ENCODE measurements around the gene ROBO3.

ROBO3 gene, protein sequence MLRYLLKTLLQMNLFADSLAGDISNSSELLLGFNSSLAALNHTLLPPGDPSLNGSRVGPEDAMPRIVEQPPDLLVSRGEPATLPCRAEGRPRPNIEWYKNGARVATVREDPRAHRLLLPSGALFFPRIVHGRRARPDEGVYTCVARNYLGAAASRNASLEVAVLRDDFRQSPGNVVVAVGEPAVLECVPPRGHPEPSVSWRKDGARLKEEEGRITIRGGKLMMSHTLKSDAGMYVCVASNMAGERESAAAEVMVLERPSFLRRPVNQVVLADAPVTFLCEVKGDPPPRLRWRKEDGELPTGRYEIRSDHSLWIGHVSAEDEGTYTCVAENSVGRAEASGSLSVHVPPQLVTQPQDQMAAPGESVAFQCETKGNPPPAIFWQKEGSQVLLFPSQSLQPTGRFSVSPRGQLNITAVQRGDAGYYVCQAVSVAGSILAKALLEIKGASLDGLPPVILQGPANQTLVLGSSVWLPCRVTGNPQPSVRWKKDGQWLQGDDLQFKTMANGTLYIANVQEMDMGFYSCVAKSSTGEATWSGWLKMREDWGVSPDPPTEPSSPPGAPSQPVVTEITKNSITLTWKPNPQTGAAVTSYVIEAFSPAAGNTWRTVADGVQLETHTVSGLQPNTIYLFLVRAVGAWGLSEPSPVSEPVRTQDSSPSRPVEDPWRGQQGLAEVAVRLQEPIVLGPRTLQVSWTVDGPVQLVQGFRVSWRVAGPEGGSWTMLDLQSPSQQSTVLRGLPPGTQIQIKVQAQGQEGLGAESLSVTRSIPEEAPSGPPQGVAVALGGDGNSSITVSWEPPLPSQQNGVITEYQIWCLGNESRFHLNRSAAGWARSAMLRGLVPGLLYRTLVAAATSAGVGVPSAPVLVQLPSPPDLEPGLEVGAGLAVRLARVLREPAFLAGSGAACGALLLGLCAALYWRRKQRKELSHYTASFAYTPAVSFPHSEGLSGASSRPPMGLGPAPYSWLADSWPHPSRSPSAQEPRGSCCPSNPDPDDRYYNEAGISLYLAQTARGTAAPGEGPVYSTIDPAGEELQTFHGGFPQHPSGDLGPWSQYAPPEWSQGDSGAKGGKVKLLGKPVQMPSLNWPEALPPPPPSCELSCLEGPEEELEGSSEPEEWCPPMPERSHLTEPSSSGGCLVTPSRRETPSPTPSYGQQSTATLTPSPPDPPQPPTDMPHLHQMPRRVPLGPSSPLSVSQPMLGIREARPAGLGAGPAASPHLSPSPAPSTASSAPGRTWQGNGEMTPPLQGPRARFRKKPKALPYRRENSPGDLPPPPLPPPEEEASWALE (N-terminal part only)

DNA sequence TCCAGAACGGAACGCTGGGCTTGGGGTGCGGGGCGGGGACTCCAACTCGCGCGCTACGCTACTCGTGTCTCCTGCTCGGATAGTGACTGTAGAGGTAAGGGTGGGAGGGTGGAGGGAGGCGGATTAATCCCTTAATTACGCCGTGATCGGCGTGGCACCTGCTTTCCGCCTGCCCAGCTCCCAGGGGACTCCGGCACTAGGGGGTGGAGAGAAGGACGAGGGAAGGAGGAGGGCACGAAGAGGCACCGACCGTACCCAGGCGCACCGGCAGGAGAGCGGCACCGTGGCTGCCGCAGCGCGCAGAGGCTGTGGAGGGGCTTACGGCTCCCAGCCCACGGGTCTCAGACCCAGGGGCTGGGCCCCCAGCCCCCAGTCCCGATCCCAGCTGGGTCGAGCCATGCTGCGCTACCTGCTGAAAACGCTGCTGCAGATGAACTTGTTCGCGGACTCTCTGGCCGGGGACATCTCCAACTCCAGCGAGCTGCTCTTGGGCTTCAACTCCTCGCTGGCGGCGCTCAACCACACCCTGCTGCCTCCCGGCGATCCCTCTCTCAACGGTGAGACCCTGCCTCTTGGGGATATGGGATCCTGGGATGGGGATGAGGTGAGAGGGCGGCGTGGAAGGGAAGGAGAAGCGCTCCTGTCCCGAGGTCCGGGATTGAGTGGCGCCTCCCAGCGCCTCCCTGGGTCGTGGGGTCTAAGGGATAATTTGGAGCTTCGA, at the start of gene ROBO3:
Gene ROBO3 (plus strand): TSS at position 252 of the 721 bp plus-strand sequence. CDS start 146 bp downstream, at position 398.
- H3K4me3 ChIP-seq, result peak within 1 kb of the TSS in 2 of 7 experiments; percentile 3 to 21
- no peak within 1 kb of the TSS for H3K27ac ChIP-seq

DNA sequence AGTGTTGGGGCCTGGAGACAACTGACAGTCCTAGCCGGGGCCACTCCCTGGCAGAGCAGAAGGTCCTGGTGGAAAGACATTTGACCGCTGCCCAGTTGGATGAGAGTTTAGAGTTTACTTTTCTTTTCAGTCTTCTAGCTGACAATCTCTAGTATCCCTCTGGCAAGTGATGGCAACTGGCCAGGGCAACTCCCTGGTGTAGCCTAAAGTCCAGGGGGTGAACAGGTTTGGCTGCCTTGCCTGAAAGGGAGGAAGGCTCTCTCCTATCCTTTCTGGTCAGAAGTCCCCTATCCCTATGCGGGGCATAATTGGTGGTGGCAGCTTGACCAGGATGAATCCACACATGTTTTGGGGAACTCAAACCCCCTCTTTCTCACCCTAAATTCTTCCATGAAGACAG, 48.2 kb upstream of the ROBO3 start:
- no peak overlapping the region for H3K4me3 ChIP-seq

DNA sequence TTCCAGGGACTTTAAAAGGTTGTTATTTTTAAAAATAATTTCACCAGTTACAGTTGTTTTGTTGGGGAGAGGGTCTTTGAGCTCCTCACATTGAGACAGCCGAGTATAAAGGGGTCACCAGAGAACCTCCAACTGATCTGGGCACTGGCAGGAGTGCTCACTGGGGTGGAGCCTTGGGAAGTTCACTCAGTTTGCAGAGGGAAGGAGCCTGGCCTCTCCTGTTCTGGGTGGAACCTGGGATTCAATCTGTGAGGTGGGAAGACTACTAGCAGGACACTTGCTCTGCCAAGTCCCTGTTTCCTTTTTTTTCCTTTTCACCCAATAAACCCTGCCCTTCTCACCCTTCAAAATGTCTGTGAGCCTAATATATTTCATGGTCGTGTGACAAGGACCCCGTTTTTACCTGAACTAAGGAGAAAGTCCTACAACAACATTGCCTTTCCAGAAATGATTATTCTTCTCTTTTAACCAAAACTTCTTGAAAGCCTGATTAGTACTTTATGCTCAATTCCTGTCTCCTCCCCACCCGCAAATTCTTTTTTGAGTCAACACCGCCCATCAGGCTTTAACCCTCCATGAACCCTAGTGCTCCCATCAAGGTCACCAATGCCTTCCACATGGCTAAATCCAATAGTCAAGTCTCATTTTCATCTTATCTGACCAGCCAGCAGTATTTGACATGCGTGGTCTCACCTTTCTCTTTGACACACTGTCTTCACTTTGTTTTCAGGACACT, 43.1 kb upstream of the ROBO3 start:
- no peak overlapping the region for H3K27ac ChIP-seq
- no peak overlapping the region for H3K4me3 ChIP-seq

More for the DNA sequence above, 48.2 kb upstream of the ROBO3 start:
- no peak overlapping the region for H3K27ac ChIP-seq

DNA sequence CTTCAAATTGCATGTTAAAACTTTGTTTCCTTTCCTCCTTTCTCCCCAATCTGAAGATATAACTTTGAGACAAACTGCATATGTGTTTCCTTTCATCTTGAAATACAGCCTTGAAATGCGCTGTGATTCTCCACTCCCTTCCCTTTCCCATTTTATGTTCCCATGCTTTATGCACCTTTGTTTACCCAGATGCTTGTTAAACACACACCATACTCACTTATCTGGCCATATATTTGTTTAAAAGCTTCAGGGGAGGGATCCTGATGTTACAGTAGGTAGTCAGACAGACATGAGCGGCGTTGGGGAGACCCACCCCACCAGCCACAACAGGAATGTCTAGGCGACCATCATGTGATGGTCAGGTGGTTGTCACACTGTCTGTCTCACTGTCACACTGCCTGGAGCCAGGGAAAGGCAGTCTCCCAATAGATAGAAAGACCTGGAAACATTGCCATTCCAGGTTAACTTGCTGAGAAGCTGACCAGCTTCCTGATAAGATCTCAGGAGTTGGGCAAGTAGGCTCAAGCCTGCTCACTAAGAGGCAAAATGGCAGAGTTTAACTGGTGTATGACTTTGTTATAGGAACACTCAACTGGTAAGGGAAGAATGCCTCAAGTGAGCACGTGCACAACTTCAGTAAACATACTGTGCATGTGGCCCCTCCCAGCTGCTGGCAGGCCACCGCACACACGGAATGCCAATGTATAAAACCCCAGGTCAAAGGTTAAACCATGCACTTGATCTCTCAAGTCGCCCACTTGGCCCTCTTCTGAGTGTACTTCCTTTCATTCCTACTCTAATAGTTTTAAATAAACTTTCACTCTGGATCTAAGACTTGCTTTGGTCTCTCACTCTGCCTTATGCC, 41.5 kb upstream of the ROBO3 start:
- Histone ChIP-seq H3K27ac (no peak overlapping the region), H3K4me3 (no peak overlapping the region)

DNA sequence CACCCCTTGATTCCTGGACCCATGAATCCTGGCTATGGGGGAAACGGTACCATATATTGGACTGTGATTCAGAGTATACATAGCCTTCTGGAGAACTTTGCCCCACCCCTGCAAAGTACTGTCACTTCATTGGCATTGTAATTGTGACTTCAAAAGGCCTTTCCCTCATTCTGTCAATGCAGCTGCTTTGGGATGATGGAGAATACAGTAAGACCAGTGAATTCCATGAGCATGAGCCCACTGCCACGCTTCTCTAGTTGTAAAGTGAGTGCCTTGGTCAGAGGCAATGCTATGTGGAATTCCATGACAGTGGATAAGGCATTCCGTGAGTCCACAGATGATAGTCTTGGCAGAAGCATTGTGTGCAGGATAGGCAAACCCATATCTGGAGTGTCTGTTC, 39.4 kb upstream of the ROBO3 start:
- no peak overlapping the region for H3K27ac ChIP-seq

DNA sequence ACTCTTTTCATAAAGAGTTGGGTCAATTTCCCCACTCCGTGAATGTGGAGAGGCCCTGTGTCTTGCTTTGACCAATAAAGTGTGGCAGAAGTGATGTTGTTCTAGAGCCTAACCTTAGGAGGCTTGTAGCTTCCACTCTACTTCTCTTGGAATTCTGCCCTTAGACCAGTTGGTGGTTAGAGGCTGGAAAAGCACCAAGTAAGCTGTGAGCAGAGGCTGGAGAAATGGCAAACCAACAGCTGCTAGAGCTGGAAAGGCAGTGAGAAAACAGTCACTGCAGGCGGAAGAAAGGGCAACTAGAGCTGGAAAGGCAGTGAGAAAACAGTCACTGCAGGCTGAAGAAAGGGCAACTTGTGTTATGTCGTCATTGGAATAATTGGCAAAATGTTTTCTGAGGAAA, 35.2 kb upstream of the ROBO3 start:
- no peak overlapping the region for H3K27ac ChIP-seq
- H3K4me3 ChIP-seq, result no peak overlapping the region

More for the DNA sequence above, 39.4 kb upstream of the ROBO3 start:
- no peak overlapping the region for H3K4me3 ChIP-seq

DNA sequence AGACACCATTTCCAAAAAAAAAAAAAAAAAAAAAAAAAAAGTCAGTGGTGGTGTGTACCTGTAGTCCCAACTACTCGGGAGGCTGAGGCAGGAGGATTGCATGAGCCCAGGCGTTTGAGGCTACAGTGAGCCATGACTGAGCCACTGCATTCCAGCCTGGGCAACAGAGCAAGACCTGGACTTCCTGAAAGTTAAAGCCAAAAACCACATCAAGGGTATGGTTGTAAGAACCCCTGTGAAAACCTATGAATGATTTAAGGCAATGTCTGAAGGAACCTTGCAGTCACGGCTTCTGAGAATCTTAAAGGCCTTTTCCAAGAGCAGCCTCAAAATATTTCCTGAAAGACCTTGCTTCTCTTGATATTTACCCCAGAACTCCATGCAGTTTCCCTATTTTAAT, 34.5 kb upstream of the ROBO3 start:
- H3K27ac ChIP-seq, result no peak overlapping the region
- H3K4me3 ChIP-seq, result no peak overlapping the region

DNA sequence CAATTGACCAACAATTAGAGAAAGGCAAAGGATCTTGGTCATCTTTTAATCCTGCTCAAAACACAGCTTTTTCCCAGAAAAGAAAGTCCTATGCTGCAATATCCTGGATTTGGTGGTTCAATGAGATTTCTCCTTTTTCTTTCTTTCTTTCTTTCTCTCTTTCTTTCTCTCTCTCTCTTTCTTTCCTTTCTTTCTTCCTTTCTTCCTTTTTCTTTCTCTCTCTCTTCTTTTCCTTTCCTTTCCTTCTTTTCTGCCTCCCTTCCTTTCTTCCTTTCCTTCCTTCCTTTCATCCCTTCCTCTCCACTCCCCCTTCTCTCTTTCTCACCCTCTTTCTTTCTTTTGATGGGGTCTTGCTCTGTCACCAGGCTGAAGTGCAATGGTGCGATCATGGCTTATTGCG, 33.3 kb upstream of the ROBO3 start:
- no peak overlapping the region for H3K27ac ChIP-seq

DNA sequence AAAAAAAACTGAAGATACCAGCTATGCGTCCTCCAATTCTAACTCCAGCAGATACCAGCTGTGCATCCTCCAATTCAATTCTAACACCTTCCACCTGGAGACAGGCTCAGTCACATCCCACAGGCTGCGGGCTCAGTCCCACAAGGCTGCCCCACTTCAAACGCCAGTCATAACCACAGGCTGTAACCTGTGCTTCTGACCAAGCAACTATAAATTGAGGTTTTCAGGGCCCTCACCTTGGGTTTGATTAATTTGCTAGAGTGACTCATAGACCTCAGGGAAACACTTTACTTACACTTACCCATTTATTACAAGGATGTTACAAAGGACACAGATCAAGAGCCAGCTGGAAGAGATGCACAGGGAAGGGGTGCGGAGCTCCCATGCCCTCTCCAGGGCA, 32.7 kb upstream of the ROBO3 start:
- no peak overlapping the region for H3K4me3 ChIP-seq

More for the DNA sequence above, 33.3 kb upstream of the ROBO3 start:
- H3K4me3 ChIP-seq, result no peak overlapping the region

DNA sequence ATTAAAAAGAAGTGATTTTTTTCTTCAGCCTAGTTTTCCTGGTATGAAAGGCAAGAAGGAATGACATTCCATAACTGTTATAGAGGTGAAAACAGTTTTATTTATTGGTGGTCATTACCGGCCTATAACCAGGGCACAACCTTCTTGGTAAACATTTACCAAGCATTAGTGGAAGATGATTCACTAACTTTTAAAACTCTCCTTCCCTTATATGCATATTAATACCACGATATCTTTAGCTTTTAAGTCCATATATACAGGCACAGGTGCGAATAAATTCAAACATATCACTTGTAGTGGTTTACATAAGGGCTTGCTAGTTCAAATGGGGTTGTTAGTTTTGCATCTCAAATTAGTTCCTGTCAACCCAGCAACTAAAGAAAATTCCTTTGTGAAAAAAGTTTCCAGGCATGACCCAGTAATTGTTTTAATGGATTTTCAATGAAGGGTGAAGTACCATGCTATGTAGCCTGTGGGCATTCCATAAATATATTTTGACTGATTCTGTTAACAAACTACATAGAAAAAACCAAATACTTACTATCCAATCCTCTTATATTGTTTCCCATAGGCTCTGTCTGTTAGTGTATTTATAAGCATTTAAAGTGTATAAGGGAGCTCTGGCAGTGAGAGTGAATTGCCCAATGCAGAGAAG, 30.6 kb upstream of the ROBO3 start:
- H3K4me3 ChIP-seq, result no peak overlapping the region
- no peak overlapping the region for H3K27ac ChIP-seq

More for the DNA sequence above, 32.7 kb upstream of the ROBO3 start:
- H3K27ac ChIP-seq, result no peak overlapping the region

DNA sequence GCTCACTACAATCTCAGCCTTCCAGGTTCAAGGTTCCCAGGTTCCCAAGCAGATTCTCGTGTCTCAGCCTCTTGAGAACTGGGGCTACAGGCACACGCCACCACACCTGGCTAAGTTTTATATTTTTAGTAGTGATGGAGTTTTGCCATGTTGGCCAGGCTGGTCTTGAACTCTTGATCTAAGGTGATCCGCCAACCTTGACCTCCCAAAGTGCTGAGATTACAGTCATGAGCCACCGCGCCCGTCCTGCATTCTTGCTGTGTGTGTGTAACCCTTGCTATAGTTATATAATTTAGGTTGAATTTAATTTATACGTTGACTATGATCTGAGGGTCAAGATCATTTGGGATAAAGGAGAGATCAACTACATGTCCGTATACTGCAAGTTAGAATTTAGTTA, 29.3 kb upstream of the ROBO3 start:
- peak overlapping the region in 2 of 21 experiments; percentile 20 to 34 for H3K27ac ChIP-seq
- no peak overlapping the region for H3K4me3 ChIP-seq

DNA sequence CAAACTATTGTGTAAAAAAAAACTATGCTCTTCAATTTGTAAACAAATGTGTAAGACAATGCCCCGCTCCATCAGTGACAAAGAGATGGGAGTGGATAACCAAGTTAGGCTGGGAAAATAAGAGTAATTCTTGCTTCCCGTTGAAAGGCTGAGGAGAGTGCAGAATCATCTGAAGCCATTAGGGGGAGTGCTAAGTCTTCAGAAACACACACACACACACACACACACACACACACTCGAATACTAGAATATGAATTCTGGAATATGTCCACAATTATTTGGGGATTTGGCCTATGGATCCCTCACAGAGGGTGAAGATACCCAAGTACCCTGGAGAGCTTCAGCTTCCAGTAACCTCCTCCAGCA, 27.8 kb upstream of the ROBO3 start:
- Histone ChIP-seq H3K4me3 (no peak overlapping the region), H3K27ac (no peak overlapping the region)

DNA sequence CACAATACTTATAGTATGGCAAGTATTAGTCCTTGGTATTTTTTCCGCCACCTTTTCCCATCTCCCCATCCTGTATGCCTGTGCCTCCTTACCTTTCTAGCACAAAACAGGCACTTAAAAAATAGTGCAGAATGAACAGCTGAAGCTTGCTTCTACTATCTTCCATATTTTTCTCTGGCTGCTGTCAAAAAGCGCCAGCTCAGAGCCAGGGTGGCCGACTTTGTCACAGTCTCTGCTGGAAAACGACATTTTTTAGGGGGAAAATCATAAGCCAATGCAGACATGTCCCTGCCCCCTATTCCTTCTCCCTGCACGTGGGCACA, 26.5 kb upstream of the ROBO3 start:
- Histone ChIP-seq H3K4me3 (peak overlapping the region in 1 of 7 experiments; percentile 21), H3K27ac (no peak overlapping the region)

DNA sequence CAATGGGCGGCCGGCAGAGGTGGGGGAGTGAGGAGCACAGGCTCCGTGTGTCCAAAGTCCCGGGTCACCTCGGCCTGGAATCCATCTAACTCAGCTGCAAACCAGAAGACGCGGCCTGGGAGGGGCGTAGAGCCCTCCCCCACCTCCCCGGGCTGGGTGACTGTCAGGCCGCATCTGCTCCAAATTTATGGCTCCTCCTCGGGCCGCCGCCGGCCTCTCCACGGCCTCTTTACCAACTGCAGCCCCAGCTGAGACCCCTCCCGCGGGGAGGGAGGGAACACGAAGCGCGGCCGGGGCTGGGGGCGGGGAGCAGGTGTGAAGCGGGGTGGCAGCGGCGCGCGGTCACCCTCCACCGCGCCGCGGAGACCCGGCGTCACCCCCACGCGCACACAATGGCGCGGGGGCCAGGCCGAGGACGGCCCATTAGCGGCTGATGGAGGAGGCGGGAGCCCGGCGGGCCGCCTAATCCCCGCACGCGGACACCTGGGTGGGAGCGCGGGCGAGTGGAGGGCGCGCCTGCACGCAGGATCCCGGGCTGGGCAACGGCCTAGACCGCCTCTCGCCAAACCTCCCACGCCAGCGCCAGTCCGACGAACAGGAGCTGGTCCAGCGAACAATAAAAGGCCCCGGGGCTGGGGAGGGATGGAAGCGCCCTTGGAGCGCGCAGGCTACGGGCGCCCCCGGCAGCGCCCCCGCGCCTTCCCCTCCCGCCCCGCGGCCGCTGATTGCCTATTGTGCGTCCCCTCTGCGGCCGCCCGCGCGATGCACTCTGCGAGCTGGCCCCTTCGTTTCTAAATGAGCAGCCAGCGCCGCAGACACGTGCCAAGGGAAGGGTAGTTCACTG, 25.9 kb upstream of the ROBO3 start:
- H3K4me3 ChIP-seq, result peak overlapping the region in 5 of 7 experiments; percentile 8 to 35 (median 18)
- no peak overlapping the region for H3K27ac ChIP-seq

DNA sequence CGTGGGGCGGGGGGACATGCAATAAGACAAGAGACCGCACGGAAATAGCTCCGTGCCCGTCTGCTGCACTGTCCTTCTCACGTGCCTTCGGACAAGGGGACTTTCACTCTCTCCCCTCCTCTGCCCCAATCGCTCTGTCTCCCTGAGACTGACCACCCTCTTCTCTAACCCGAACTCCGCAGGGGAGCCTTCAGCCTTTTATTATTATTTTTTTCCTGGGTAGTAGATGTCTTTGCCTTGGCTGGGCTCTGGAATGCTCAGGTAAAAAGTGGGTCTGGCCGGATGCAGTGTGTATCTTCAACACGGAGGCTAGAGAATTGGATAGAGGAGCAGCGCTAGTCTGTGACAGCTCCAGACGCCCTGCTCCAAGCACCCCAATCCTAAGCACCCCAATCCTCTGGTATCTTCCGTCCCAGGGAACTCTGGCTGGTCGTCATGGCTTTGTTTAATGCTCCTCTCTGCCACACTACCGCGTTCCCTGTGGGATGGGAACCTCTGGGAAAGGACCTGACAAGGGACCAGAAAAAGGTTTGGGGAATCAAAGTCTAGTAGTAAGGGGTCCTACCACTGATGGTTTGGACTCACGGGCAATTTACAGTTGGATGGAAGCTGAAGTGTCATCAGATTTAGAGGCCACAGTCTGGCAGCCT, 25.1 kb upstream of the ROBO3 start:
- H3K27ac ChIP-seq, result no peak overlapping the region
- peak overlapping the region in 4 of 7 experiments; percentile 8 to 35 (median 18) for H3K4me3 ChIP-seq

DNA sequence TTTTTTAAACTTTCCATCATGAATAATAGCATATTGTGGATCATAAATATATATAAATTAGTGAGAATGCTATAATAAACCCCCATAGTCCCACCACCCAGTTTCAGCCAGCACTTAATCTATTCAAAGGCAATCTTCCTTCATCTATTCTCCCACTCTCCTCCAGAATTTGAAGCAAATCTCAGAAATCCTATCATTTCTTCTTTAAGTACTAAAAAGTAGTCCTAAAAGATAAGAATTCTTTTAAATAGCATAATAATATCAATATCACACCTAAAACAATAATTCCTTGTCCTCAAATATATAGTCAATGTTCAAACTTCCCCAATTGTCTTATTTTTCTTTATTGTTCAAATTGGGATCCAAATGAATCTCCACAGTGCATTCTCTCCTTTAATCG, 24.6 kb upstream of the ROBO3 start:
- Histone ChIP-seq H3K4me3 (no peak overlapping the region), H3K27ac (no peak overlapping the region)
